HG03280 (cell line): Measurements from ENCODE around the gene PIK3CB.
A peak's percentile ranks its signal among the peaks of the same experiment; 100 is the strongest.
"Not testable (repeated sequence)": the region's sequence is repeated elsewhere in the genome, so short reads cannot be mapped to it uniquely, and the experiment has no call there.

Source experiments
- ATAC-seq: cut with Tn5 transposase; IDR thresholded peaks from one replicate; pipeline ENCODE4 v1.9.1; 2021; ENCODE audit warnings: mild to moderate bottlenecking, moderate library complexity; ENCODE audit not compliant: unreplicated experiment

Gene PIK3CB

DNA sequence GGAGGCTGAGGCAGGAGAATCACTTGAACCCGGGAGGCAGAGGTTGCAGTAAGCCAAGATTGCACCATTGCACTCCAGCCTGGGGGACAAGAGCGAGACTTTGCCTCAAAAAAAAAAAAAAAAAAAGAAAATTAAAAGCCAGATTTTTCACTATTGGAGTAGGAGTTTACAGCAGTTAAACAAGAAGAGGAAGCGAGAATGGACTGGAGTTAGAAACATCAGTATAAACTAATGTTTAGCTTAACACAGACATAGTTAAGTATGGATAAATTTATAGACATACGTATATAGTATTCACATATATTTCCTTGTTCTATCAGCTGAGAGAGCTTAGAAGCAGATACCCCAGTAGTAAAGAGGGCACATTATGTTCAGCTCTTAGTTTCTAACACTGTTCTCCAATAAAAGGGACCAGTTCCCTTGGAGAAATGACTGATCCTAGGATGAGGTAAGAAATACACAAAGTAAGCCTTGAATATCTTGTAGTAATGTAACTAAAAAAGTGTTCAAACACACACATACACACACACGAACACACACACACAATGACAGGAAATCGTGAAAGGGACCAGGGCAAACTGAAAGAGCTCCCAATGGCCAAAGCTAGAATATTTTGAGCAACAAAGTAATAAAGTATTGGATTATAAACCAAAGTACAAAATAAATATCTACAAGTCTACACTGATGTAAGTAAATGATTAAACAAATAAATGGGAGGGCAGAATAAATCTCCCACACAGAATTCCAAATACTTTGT, 25.1 kb downstream of the PIK3CB start:
- ATAC-seq: no peak

DNA sequence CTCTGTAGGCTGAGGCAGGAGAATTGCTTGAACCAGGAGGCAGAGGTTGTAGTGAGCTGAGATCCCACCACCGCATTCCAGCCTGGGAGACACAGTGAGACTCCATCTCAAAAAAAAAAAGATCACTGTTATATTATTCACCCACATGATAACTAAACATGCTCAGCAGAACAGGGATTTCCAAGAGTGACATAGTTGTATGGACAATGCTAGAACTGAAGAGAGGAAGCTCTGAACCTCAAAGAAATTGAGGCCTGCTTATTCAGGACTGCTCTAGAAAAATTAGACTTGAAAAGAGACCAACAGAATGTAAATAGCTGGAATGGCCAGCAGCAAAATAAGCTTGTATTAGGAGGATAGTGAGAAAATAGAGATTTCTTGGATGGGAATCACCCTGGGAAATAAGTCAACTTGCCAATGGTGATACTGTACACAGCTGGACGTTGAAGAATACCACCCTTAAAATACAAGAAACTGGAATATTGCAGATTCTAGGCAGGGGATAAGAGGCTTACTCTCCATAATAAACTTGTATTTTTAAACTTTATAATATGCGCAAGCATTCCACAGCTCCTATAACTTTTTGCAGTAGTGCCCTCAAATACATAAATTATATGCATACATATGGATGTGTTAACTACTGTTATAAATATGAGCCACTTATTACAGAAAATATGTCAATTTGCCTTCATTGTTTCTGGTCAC, 28.2 kb downstream of the PIK3CB start:
- no peak for ATAC-seq

DNA sequence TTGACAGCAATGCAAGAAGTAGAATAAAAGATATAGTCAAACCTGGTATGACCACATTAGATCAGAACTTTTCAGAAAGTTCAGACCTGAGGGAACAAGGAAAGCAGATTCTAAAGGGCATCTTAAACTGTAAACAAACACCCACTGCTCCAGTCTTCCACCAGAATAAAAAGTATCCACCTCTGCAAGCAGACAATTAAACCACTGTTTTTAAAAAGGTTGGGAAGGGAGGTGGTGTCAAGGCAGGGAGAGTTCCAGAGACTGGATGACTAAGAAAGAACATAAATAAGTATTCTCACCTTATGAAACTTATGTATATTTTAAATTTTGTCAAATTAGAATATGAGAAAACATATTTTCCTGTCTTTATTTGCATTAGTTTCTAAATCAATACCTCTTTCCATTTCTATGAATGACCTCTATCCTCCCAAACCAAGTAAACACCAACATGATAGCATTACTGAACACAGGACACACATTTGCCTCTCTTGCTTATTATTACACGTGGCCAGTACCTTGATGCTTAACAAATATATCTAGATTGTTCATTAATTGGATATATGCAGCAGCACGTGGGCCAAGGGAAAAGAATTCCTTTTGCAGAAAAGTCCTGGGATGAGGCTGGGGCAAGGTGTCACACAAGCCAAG, 31.6 kb downstream of the PIK3CB start:
- ATAC-seq: no peak

- ATAC-seq: not testable (repeated sequence)
Observed at GRCh38 chr3:138802223-138802622, 32.5 kb downstream of the PIK3CB start.

DNA sequence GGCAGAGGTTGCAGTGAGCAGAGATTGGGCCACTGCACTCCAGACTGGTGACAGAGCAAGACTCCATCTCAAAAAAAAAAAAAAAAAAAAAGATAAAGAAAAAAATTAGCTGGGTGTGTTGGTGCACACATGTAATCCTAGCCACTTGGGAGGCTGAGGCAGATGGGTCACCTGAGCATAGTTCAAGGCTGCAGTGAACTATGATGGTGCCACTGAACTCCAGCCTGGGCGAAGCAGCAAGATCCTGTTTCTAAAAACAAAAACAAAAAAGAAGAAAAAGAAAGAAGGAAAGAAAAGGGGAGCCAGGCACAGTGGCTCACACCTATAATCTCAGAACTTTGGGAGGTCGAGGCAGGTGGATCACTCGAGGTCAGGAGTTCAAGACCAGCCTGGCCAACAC, 32.9 kb downstream of the PIK3CB start:
- ATAC-seq: no peak

- ATAC-seq: no peak
Observed at GRCh38 chr3:138800248-138800647, 34.5 kb downstream of the PIK3CB start.

- no peak for ATAC-seq
Observed at GRCh38 chr3:138799822-138800221, 34.9 kb downstream of the PIK3CB start.

GRCh38 chr3:138797508-138798038, 37.2 kb downstream of the PIK3CB start:
- no peak for ATAC-seq

DNA sequence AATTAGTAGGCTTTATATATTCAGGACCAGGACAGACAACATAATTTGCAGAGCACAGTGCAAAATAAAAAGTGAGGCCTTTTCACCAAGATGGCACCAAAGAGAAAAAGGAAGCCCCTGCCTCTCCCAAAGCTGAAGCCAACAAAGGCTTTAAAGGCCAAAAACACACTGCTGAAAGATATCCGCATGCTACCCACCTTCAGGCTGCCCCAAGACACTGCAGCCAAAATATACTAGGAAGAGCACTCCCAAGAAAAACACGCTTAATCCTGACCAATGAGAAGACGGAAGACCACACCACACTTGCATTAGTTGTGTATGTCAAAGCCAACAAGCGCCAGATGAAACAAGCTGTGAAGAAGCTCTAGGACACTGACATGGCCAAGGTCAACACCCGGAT, 38.0 kb downstream of the PIK3CB start:
- no peak for ATAC-seq

GRCh38 chr3:138786788-138787271, 47.9 kb downstream of the PIK3CB start:
- ATAC-seq: no peak

DNA sequence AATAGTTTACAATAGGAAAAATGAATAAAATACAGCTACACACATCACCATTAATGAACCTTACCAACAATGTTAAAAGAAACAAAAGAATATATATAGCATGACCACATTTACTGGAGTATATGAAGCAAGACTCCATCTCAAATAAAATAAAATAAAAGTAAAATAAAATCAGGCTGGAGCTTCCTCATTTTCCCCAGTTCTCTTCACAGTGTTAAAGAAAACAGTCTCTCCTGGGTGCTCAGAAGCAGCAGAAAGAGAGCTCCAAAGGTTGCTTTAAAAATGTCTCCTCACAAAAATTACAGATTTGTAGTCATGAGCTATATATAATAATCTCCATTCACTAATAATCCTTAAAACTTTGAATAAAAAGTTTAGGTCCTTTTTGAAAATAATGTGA, 48.8 kb downstream of the PIK3CB start:
- ATAC-seq: no peak

DNA sequence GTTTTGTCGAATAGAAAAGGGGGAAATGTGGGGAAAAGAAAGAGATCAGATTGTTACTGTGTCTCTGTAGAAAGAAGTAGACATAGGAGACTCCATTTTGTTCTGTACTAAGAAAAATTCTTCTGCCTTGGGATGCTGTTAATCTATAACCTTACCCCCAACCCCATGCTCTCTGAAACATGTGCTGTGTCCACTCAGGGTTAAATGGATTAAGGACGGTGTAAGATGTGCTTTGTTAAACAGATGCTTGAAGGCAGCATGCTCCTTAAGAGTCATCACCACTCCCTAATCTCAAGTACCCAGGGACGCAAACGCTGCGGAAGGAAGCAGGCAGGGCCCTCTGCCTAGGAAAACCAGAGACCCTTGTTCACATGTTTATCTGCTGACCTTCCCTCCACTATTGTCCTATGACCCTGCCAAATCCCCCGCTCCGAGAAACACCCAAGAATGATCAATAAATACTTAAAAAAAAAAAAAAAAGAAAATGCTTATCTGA, 49.3 kb downstream of the PIK3CB start:
- ATAC-seq: not testable (repeated sequence)

DNA sequence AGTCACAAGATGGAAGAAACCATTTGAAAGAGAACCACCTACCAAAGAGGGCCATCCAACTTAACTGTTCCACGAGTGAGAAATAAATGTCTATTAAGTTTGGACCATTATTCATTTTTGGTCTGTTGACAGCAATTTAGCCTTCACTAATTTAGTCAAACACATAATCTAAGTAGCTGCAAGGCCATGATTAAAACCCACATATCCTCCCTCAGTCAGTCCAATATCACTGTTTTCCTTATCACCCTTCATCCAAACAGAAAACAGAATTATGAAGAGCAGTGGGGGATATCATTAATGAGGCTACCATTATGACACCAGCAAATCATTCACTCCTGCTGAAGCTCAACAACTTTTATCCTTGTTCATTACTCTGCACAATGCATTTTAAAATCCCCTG, 52.0 kb downstream of the PIK3CB start:
- ATAC-seq: no peak

- ATAC-seq: no peak
Observed at GRCh38 chr3:138781012-138781470, 53.7 kb downstream of the PIK3CB start.

- no peak for ATAC-seq
Observed at GRCh38 chr3:138778643-138779042, 56.1 kb downstream of the PIK3CB start.

- ATAC-seq: no peak
Observed at GRCh38 chr3:138776961-138777360, 57.8 kb downstream of the PIK3CB start.

GRCh38 chr3:138775254-138775595, 59.5 kb downstream of the PIK3CB start:
- no peak for ATAC-seq

- ATAC-seq: peak; percentile 65
Observed at GRCh38 chr3:138774529-138775253, 60.0 kb downstream of the PIK3CB start.

DNA sequence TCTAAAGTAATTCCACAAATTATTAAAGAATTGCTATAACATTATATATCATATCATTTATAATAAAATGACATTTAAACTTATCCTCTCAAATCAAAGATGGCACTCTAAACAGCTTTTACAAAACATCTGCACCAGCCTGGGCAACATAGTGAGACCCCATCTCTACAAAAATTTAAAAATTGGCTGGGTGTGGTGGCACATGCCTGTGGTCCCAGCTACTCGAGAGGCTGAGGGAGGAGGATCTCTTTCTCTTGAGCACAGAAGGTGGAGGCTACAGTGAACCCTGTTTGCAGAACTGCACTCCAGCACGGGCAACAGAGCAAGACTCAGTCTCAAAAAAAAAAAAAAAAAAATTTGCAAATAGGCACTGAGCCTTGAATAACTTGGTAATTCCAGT, 63.1 kb downstream of the PIK3CB start:
- no peak for ATAC-seq

- no peak for ATAC-seq
Observed at GRCh38 chr3:138769616-138770015, 65.1 kb downstream of the PIK3CB start.

- no peak for ATAC-seq
Observed at GRCh38 chr3:138768946-138769345, 65.8 kb downstream of the PIK3CB start.
